ENCODE measurements around the gene GABBR2.

DNA sequence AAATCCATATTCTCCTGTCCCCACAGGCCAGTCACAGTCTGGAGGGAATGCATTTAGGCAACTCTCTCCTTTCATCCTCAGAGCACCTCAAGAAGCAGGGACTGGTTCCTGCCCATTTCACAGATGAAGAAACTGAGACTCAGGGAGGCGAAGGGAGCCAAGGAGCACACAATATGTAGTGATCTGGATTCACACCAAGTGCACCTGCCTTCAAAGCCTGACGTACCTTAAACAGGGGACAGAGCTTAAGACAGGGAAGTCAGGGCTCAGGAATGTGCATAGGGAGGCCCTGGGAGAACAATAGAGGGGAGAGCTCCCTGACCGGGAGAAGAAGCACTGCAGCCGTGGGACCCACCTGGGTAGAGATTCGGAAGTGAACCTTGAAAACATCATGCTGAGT is 83.0 kb downstream of the GABBR2 start:
- TF ChIP-seq, protein P1, sequence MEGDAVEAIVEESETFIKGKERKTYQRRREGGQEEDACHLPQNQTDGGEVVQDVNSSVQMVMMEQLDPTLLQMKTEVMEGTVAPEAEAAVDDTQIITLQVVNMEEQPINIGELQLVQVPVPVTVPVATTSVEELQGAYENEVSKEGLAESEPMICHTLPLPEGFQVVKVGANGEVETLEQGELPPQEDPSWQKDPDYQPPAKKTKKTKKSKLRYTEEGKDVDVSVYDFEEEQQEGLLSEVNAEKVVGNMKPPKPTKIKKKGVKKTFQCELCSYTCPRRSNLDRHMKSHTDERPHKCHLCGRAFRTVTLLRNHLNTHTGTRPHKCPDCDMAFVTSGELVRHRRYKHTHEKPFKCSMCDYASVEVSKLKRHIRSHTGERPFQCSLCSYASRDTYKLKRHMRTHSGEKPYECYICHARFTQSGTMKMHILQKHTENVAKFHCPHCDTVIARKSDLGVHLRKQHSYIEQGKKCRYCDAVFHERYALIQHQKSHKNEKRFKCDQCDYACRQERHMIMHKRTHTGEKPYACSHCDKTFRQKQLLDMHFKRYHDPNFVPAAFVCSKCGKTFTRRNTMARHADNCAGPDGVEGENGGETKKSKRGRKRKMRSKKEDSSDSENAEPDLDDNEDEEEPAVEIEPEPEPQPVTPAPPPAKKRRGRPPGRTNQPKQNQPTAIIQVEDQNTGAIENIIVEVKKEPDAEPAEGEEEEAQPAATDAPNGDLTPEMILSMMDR (IDR thresholded peaks at IDR 0.05; ENCODE audit: low read depth, low read length) = no peak
- TF ChIP-seq EZH2phosphoT487 (IDR thresholded peaks at IDR 0.05; ENCODE audit: low read depth) = no peak

All from OCI-LY3 (cell line).